Measurements from ENCODE around the gene LYG2.
"Not testable (repeated sequence)": the region's sequence is repeated elsewhere in the genome, so short reads cannot be mapped to it uniquely, and the experiment has no call there.

LYG2 gene

DNA sequence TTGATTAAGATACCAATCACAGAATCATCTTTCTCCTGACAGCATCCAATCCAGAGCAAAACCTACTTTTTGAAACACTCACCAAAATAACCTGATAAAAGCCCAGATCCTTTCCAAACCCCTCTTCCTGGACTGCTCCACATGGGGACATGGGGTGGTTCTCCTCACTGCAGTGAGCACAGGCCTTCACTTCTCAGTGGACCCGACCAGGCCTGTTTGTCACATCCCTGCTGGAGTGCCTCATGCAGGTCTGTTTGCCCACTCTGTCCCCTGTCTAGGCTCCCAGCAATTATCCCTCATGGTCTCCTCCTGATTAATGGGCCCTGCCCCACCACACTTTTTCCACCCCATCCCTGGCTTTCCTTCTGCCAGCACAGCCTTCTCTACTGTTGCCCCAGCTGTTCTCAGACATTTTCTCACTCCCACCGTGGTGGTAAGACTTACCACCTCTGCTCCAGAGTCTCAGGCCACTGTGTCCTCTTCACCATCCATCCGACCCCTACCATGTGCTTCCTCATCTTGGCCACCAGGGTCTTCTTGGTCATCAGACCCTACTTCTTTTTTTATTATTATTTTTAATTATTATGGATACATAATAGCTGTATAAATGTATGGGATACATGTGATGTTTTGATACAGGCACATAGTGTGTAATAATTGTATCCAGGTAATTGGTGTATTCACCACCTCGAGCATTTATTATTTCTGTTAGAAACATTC is 53.3 kb downstream of the LYG2 start:
- Histone ChIP-seq H2AFZ (ENCODE audit: low read length) (no peak overlapping the region), H4K20me1 (ENCODE audit: insufficient read depth, low read length) (no peaks in the 10 kb centered on the region), H3F3A (ENCODE audit: insufficient read depth, low read length) (no peaks in the 10 kb centered on the region), H3K9ac (ENCODE audit: low read length) (no peak overlapping the region), H3K4me3 (ENCODE audit: low read depth, low read length, poor library complexity, severe bottlenecking) (no peak overlapping the region), H3K9me2 (ENCODE audit: low read depth, low read length) (no peaks in the 10 kb centered on the region), H3K4me2 (ENCODE audit: low read length) (no peak overlapping the region), H3K36me3 (ENCODE audit: insufficient read depth, low read length) (peaks cover 6% of the 10 kb centered on the region), H3K4me1 (ENCODE audit: insufficient read depth, low read length, severe bottlenecking) (no peaks in the 10 kb centered on the region), H3K27ac (ENCODE audit: low read depth, low read length, poor library complexity, severe bottlenecking) (no peak overlapping the region), H3K79me2 (ENCODE audit: insufficient read depth, low read length) (no peaks in the 10 kb centered on the region), H3K27me3 (ENCODE audit: insufficient read depth, low read length) (no peaks in the 10 kb centered on the region), H3K9me3 (ENCODE audit: low read length) (no peaks in the 10 kb centered on the region)
- no peak for TF ChIP-seq EZH2 (IDR thresholded peaks at IDR 0.05; ENCODE audit: borderline replicate concordance, low read length)
- TF ChIP-seq, protein P1, sequence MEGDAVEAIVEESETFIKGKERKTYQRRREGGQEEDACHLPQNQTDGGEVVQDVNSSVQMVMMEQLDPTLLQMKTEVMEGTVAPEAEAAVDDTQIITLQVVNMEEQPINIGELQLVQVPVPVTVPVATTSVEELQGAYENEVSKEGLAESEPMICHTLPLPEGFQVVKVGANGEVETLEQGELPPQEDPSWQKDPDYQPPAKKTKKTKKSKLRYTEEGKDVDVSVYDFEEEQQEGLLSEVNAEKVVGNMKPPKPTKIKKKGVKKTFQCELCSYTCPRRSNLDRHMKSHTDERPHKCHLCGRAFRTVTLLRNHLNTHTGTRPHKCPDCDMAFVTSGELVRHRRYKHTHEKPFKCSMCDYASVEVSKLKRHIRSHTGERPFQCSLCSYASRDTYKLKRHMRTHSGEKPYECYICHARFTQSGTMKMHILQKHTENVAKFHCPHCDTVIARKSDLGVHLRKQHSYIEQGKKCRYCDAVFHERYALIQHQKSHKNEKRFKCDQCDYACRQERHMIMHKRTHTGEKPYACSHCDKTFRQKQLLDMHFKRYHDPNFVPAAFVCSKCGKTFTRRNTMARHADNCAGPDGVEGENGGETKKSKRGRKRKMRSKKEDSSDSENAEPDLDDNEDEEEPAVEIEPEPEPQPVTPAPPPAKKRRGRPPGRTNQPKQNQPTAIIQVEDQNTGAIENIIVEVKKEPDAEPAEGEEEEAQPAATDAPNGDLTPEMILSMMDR (IDR thresholded peaks at IDR 0.05; ENCODE audit: low read length): no peak

DNA sequence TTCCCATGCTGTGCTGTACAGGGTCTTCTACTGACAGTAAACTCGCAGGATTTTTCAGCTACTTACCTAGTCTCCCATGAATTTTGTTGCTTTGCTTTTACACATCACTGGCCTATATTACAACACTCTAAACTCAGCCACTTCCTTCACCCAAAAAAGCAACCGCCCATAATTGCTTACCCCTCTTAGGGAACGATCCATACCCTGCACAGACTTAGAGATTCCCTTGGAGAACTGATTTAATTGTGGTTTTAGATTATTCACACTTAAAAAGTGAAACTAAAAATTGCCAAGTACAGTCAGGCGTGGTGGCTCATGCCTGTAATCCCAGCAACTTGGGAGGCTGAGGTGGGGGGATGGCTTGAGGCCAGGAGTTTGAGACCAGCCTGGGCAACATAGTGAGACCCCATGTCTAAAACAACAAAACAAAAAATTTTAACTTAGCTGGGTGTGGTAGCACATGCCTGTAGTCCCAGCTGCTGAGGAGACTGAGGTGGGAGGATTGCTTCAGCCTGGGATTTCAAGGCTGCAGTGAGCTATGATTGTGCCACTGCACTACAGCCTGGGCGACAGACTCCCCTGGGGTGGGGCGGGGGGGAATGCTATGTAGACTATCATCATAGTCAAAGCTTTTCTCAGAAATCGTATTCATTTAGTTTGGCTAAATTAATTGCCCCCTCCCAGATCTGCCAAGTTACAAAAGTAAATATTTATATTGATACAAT is 55.2 kb downstream of the LYG2 start:
- no peaks in the 10 kb centered on the region for H3K9me3 ChIP-seq (ENCODE audit: low read length)
- no peak overlapping the region for H3K9ac ChIP-seq (ENCODE audit: low read length)
- H3K4me2 ChIP-seq (ENCODE audit: low read length): no peak overlapping the region
- H3K79me2 ChIP-seq (ENCODE audit: insufficient read depth, low read length): no peaks in the 10 kb centered on the region
- no peaks in the 10 kb centered on the region for H3F3A ChIP-seq (ENCODE audit: insufficient read depth, low read length)
- no peaks in the 10 kb centered on the region for H3K4me1 ChIP-seq (ENCODE audit: insufficient read depth, low read length, severe bottlenecking)
- no peaks in the 10 kb centered on the region for H3K27me3 ChIP-seq (ENCODE audit: insufficient read depth, low read length)
- no peak overlapping the region for H3K27ac ChIP-seq (ENCODE audit: low read depth, low read length, poor library complexity, severe bottlenecking)
- H4K20me1 ChIP-seq (ENCODE audit: insufficient read depth, low read length): no peaks in the 10 kb centered on the region
- H2AFZ ChIP-seq (ENCODE audit: low read length): no peak overlapping the region
- H3K9me2 ChIP-seq (ENCODE audit: low read depth, low read length): no peaks in the 10 kb centered on the region
- H3K36me3 ChIP-seq (ENCODE audit: insufficient read depth, low read length): peaks cover 24% of the 10 kb centered on the region
- TF ChIP-seq EZH2 (IDR thresholded peaks at IDR 0.05; ENCODE audit: borderline replicate concordance, low read length): no peak
- TF ChIP-seq, protein P1 (IDR thresholded peaks at IDR 0.05; ENCODE audit: low read length): no peak
- no peak overlapping the region for H3K4me3 ChIP-seq (ENCODE audit: low read depth, low read length, poor library complexity, severe bottlenecking)

DNA sequence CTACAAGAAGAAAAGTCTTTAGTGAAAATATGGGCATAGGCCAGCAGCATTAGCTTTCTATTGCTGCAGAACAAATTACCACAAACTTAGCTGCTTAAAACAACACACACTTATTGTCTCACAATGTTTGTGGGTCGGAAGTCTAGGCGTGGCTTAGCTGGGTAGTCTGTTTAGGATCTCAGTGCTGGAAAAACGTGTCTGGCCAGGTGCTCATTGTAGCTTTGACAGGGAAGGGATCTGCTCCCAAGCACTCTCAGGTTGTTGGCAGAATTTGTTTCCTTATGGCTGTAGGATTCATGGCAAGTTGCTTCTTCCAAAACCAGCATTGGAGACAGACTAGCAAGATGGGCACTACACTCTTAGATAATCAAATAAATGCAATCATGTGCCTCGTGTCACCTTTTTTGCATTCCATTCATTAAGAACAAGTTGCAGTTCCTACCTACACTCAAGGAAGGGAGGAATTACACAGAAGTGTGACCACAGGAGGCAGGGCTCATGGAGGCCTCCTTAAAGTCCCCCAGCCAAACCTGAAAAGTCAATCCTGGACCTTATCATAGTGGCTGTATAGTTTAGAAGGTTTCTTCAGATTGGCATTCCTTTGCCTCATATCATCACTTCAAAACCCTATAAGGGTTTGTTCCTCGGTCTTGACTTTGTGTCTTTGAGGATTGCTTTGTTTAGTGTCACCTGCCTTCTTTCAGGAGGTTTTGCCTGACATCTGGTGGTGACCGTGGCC is 57.2 kb downstream of the LYG2 start:
- Histone ChIP-seq H3K4me1 (ENCODE audit: insufficient read depth, low read length, severe bottlenecking) (no peaks in the 10 kb centered on the region), H3K79me2 (ENCODE audit: insufficient read depth, low read length) (no peaks in the 10 kb centered on the region), H3K36me3 (ENCODE audit: insufficient read depth, low read length) (peaks cover 33% of the 10 kb centered on the region), H4K20me1 (ENCODE audit: insufficient read depth, low read length) (no peaks in the 10 kb centered on the region), H3K27me3 (ENCODE audit: insufficient read depth, low read length) (no peaks in the 10 kb centered on the region), H3K9ac (ENCODE audit: low read length) (no peak overlapping the region), H3K4me2 (ENCODE audit: low read length) (no peak overlapping the region), H3K4me3 (ENCODE audit: low read depth, low read length, poor library complexity, severe bottlenecking) (no peak overlapping the region), H3K9me3 (ENCODE audit: low read length) (no peaks in the 10 kb centered on the region), H3K9me2 (ENCODE audit: low read depth, low read length) (no peaks in the 10 kb centered on the region), H3F3A (ENCODE audit: insufficient read depth, low read length) (no peaks in the 10 kb centered on the region), H3K27ac (ENCODE audit: low read depth, low read length, poor library complexity, severe bottlenecking) (no peak overlapping the region), H2AFZ (ENCODE audit: low read length) (no peak overlapping the region)
- TF ChIP-seq EZH2 (IDR thresholded peaks at IDR 0.05; ENCODE audit: borderline replicate concordance, low read length): no peak

DNA sequence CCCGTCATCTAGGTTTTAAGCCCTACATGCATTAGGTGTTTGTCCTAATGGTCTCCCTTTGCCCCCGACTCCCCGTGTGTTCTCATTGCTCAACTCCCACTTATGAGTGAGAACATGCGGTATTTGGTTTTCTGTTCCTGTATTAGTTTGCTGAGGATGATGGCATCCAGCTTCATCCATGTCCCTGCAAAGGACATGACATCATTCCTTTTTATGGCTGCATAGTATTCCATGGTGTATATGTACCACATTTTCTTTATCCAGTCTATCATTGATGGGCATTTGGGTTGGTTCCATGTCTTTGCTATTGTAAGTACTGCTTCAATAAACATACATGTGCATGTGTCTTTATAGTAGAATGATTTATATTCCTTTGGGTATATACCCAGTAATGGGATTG is 63.1 kb downstream of the LYG2 start:
- H2AFZ ChIP-seq (ENCODE audit: low read length); H3K9ac ChIP-seq (ENCODE audit: low read length); H3K79me2 ChIP-seq (ENCODE audit: insufficient read depth, low read length); H3K4me2 ChIP-seq (ENCODE audit: low read length); H3K9me2 ChIP-seq (ENCODE audit: low read depth, low read length); H3K27me3 ChIP-seq (ENCODE audit: insufficient read depth, low read length); H3K27ac ChIP-seq (ENCODE audit: low read depth, low read length, poor library complexity, severe bottlenecking); H3K4me3 ChIP-seq (ENCODE audit: low read depth, low read length, poor library complexity, severe bottlenecking); H4K20me1 ChIP-seq (ENCODE audit: insufficient read depth, low read length); H3K9me3 ChIP-seq (ENCODE audit: low read length); H3K4me1 ChIP-seq (ENCODE audit: insufficient read depth, low read length, severe bottlenecking); H3F3A ChIP-seq (ENCODE audit: insufficient read depth, low read length): not testable (repeated sequence)
- peaks cover 73% of the 10 kb centered on the region for H3K36me3 ChIP-seq (ENCODE audit: insufficient read depth, low read length)
